Hindlimb muscle (tissue), 1 donor: ENCODE measurements around the gene ARFGEF3. TPM values are rescaled to one million over a fixed set of nuclear protein-coding genes. Genes with fewer than 3 reads are reported as not detected.
"Not testable (repeated sequence)": the region's sequence is repeated elsewhere in the genome, so short reads cannot be mapped to it uniquely, and the experiment has no call there.

Experiments used
- DNase-seq: peaks from one replicate; pipeline ENCODE4 v3.0.0-alpha.2; 2013
- polyA plus RNA-seq: library from polyadenylated mRNA; unstranded; fragments of 120-200 nt; gene quantifications from one replicate; pipeline ENCODE4 v1.2.1, GENCODE V29; 2013; ENCODE audit not compliant: insufficient read length

ARFGEF3 gene, protein sequence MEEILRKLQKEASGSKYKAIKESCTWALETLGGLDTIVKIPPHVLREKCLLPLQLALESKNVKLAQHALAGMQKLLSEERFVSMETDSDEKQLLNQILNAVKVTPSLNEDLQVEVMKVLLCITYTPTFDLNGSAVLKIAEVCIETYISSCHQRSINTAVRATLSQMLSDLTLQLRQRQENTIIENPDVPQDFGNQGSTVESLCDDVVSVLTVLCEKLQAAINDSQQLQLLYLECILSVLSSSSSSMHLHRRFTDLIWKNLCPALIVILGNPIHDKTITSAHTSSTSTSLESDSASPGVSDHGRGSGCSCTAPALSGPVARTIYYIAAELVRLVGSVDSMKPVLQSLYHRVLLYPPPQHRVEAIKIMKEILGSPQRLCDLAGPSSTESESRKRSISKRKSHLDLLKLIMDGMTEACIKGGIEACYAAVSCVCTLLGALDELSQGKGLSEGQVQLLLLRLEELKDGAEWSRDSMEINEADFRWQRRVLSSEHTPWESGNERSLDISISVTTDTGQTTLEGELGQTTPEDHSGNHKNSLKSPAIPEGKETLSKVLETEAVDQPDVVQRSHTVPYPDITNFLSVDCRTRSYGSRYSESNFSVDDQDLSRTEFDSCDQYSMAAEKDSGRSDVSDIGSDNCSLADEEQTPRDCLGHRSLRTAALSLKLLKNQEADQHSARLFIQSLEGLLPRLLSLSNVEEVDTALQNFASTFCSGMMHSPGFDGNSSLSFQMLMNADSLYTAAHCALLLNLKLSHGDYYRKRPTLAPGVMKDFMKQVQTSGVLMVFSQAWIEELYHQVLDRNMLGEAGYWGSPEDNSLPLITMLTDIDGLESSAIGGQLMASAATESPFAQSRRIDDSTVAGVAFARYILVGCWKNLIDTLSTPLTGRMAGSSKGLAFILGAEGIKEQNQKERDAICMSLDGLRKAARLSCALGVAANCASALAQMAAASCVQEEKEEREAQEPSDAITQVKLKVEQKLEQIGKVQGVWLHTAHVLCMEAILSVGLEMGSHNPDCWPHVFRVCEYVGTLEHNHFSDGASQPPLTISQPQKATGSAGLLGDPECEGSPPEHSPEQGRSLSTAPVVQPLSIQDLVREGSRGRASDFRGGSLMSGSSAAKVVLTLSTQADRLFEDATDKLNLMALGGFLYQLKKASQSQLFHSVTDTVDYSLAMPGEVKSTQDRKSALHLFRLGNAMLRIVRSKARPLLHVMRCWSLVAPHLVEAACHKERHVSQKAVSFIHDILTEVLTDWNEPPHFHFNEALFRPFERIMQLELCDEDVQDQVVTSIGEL (N-terminal part only)
- 1.1 TPM for polyA plus RNA-seq

DNA sequence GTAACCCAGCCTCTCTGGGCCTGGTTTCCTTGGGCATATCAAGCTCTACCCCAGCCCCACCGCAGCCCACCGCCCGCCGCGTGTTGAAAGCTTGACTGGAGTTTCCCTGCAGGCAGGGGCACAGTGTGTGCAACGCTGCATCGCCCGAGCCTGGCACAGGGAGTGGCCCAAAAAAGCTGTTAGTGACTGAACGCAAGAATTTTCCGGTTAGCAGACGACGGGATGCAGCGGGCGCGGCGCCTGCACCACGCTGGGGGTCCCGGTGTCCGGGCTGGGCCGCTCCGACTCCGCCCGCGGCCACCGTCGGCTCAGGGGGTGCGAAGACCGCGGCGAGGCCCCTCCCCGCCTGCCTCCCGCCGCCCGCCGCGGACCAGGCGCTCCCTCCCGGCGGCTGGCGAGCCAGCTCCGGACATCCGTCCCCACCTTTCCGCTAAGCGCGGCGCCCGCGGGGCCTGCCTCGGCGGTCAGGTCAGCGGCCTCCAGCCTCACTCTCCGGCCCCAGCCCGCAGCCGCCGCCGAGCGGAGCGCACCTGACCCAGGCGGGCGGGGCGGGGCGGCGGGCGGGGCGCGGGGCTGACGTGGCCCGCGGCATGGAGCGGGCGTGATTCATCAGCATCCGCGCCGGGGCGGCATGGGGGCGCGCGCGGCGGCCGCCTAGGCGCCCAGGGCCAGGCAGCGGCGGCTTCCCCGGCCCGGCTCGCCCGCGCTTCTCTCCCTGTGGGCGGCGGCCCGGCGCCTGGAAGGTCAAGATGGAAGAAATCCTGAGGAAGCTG lies at the start of gene ARFGEF3:
Gene ARFGEF3 (plus strand): TSS at position 602 of the 773 bp plus-strand sequence. CDS start 148 bp downstream, at position 750.
- no peak for DNase-seq

DNA sequence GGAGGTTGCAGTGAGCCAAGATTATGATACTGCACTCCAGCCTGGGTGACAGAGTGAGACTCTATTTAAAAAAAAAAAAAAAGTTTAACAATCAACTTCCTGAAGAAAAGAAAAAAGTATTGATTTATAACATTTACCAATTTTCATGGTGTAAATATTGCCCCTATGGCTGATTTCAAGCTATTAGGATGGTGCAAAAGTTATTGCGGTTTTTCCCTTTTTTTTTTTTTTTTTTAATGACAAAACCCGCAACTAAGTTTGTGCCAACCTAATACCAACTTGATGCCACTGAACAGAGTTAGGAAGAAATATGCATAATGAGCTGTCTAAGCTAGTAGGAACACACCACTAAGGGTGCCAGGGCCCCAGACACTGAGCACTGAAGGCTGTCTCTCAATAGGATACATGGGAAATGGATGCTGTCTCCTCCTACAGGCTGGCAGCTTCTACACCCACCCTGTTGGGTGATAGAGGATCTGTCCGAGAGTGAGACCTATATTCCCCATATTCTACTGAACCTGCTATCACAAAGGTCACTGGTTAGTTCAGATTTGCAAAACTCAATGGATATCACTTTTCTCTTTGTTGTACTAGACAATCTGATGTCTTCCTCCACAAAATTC lies 48.0 kb upstream of the ARFGEF3 start:
- DNase-seq = no peak

DNA sequence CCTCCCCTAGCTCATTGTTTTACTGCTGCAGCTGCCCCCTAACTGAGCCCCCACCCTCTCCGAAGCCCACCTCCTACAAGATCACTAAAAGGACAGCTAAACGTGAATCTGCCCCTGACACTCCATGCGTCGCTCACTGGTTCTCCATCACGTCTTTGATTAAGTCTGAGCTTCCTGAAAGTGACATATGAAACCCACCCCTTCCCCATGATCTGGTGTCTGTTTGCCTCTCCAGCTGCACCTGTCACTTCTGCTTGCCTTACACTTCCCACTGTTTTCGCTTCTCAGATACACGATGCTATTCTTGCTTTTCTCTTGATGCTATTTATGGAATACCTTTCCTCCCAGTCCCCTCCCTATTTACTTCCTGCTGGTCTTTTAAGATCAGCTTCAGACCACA lies 46.5 kb upstream of the ARFGEF3 start:
- no peak for DNase-seq

DNA sequence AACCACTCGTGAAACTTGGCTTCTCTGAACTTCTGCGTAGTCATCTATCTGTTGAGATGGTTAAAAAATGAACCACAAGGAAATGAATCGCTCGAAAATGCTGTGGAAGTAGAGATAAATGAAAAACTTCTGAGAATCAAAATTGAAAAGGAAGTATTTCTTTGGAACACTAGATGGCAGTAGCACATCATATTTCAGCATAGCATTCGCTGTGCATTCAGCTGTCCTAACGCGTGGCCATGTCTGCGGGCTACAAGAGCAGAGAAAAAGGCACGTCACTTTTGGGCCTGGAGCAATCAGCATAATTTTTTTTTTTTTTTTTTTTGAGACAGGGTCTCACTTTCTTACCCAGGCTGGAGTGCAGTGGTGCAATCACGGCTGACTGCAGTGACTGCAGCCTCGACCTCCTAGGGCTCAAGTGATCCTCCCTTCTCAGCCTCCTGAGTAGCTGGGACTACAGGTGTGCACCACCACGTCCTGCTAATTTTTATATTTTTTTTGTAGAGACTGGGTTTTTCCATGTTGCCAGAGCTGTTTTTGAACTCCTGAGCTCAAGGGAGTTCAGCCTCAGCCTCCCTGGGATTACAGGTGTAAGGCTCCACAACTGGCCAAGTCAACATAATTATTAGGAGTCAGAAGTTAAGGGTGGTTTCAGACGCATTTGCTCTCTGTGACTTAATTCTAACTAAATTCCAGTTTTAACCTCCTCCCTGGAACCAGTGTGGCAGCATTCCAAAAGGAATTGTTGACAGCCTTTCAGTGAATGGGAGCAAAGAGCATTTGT lies 45.7 kb upstream of the ARFGEF3 start:
- peak; percentile 64 for DNase-seq

DNA sequence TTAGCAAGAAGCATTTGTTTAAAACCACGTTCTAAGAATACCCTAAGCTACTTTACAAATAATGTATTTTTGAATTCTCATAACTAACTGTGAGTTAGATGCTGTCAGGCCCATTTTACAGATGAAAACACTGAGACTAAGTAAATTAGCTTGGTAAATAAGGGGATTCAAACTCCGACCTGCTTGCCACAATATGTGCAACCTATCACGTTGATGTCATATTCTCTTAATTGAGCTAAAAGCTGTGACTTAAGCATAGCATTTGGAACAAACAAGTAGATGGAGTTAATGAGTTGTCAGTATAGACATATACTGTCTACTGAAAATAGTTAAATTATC lies 45.1 kb upstream of the ARFGEF3 start:
- DNase-seq = no peak

DNA sequence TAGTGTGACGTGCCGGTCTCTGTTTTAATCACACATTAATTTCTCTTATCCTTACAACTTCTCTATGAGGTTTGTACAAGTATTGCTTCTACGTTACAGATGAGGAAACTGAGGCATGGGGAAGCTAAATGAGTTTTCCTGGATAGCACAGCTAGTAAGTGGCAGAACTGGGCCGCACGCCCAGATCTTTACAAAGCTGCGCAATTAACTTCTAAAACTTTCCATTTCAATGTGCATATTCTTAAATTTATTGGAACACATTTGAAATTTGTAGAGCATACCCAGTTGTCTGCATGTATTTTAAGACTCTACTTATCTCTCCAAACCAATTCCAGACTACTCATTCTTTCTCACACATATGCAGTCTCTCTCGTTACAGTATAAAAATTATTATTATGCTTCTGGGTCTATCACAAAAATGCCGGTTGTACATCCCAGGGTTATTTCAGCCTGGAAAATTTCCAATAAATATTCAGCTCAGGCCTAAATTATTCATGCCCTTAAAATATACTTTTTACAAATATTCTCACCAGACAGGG lies 44.3 kb upstream of the ARFGEF3 start:
- DNase-seq = no peak

DNA sequence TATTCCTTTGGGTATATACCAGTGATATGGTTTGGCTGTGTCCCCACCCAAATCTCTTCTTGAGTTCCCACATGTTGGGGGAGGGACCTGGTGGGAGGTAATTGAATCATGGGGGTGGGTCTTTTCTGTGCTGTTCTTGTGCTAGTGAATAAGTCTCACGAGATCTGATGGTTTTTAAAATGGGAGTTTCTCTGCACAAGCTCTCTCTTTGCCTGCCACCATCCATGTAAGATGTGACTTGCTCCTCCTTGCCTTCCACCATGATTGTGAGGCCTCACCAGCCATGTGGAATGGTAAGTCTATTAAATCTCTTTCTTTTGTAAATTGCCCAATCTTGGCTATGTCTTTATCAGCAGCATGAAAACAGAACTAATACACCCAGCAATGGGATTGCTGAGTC lies 42.5 kb upstream of the ARFGEF3 start:
- DNase-seq = not testable (repeated sequence)

DNA sequence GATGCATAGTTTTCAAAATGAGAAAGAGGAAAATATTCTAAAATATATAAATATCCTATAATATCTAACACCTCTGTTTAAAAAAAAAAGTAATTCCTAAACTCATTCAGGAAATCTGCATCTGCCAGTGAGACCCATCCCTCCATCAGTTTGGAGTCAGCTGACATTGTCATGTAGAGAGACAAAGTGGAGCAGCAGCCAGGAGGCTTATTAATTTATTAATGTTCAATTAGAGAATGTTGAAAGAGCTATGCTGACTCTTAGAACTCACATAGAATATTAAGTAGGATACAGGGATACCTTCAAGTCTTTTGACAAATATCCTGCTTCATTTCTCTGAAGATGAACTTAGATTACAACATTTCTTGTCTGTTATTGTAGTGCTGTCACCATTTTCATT lies 41.8 kb upstream of the ARFGEF3 start:
- no peak for DNase-seq

DNA sequence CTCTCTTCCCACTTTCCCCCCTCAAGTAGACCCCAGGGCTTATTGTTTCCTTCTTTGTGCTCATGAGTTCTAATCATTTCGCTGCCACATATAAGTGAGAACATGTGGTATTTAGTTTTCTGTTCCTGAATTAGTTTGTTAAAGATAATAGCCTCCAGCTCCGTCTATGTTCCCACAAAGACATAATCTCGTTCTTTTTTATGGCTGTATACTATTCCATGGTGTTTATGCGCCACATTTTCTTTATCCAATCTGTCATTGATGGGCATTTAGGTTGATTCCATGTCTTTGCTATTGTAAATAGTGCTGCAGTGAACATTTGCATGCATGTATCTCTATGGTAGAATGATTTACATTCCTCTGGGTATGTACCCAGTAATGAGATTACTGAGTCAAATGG lies 37.6 kb upstream of the ARFGEF3 start:
- no peak for DNase-seq

DNA sequence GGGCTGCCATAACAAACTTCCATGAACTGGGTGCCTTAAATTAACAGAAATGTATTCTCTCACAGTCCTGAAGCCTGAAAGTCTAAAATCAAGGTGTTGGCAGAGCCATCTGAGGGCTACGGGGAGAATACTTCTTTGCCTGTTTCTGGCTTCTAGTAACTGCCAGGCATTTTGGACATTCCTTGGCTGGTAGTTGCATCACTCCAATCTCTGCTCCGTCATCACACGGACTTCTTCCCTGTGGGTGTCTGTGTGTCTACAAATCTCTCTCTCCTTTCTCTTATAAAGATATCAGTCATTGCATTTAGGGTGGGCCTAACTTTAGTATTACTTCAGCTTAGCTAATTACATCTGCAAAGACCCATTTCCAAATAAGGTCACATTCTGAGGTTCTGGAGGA lies 33.6 kb upstream of the ARFGEF3 start:
- DNase-seq = no peak

DNA sequence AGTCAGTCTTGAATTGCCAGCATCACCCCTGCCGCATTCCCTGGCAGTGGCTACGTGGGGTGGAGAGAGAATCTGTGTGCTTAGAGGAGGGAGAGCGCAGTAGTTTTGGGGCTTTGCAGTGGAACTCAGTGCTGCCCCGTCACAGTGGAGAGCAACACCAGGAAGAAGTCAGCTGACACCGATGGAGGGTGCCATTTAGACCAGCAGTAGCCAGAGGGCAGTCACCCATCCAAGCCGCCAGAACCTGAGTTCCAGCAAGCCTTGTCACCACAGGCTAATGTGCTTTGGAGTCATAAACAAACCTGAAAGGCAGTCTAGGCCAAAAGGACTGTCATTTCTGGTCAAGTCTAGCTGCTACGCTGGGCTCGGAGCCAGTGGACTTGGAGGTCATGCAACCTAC lies 32.5 kb upstream of the ARFGEF3 start:
- no peak for DNase-seq

DNA sequence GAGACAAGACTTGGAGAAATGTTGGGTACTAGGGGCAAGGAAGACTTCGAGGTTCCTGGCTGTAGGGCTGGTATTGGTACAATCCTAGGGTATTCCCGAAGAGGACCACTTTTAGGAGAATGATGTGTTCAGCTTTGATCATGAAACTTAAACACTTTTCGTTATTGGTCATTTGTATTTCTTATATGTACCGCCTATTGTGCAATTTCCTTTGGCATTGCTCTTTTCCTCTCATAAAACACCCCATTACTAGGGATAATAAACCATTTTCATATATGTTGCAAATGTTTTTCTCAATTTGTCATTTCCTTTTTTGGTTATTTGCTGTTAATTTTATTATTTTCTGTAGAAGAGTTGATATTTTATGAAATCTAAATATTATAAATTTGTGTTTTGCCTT lies 18.9 kb upstream of the ARFGEF3 start:
- no peak for DNase-seq

DNA sequence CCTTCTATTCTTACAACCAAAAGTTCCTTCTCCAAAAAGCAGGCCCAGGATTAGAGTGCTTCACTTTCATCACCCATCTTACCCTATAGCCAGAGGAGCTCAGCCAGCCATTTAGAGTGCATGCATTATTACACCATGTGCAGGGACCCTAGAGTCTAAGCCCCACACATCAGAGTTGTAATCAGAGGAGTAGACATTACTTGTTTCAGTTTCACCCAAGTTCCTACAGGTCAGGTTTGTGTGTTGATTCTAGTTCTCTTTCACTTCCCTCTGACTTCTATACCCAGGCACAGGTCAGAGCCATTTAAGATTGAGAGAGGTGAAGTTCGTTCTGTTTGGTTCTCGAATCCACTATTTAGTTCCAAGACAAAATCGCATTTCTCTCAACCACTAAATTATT lies 16.3 kb upstream of the ARFGEF3 start:
- DNase-seq = no peak

DNA sequence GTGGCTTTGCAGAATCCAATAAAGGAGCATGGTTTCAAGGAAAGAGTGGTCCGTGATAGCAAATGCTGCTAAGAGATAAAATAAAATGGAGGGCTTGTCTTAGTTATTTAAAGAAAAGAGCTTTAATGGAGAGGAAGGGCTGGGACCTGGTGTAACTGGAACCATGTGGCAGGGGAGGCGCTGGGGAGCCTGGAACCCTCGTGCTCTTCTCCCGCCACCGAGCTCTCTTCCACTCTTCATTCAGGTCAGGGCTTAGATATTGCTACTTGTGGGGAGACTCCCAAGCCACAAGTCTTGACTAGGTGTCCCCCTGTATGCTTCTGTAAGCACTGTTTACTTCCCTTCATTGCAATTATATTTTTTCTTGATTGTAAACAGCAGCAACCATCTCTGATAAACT lies 15.2 kb upstream of the ARFGEF3 start:
- no peak for DNase-seq

DNA sequence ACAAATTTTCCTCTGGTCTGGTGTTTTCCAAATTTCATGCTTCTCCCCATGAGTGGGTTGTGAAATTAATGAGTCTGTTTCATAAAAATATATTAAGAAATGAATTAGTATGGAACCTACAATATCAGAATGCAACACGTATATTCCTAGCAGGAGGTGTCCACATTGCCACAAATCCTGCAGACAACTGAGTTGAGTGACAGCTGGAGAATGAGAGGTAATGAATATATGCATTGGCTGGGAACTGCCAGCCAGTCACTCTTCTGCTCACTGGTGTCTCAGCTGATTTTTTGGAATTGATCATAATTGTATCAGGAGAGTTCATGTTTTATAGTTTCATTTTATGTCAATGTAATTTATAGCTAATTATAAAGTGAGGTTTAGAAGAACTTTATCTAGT lies 6.3 kb upstream of the ARFGEF3 start:
- DNase-seq = no peak

DNA sequence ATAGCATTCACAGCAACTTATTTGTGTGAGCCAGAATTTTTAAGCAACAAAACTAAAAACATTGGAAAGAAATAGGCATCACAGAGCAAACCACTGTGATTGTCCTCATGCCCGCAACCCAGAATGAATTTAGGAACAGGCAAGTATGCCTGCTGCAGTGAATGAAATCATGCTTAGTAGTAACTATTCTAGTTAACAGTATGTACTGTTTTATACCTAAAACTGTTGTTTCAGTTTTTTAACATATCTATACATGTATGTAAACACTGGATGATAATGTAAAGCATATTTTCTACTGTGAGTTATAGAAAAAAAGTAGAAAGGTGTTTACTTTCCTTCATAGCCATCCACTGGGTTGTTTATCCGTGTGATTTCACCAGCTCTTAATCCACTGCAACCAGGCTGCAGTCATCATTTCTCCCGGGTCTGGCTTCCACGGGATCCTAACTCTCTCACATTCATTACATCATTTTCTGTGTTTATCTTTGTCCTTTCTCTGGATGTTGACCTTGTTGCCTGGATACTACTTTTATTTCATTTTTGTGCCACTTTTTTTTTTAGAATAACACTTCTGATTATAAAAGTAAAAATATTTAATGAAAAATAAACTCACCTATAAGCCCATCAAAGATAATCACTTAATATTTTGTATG lies 3.6 kb upstream of the ARFGEF3 start:
- no peak for DNase-seq

DNA sequence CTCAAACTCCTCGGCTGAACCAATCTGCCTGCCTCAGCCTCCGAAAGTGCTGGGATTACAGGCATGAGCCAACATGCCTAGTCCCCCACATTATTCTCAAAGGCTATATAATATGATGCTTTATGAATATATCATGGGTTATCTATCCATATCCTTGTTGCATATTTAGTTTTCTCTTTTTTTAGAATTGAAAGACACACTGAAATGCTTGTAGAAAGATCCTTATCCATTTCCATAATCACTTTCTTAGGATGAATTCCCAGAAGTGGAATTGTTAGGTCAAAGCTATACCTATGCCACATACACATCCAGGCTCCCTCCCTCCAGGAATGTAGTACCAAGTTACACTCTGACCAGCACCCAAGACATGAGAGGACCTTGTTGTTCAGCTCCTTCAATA lies 2.5 kb upstream of the ARFGEF3 start:
- no peak for DNase-seq

DNA sequence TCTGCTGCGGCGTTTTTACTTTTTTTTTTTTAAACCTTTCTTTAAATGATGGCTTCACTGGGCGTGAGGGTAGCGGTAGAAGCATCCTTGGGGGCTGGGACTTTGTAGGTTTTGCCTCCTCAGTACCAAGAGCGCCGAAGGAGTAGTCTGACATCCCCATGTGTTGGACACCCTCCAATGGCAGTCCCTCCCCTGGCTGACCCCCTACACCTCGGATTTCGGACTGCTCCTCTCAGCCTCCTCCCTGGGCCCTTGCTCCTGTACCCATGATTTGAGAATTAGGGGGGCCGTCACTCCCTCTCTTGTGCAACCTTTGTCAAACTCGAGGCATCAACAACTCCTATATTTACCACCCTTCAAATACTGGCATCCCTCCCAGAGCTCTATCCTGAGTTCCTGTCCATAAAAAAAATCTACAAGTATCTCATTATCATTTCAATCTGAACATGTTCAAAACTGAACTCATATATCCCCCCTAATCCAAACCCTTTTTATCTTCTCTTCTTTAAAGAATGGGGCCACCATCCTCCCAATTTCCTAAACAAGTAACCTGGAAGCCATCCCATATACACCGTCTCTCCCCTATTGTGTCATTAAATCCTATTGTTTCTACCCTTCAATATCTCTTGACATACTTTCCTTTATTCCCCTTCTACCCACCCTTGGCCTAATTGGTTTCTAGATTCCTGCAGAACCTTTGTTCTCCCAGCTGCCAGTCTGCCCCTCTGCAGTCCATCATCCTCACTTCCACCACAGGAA lies 1.2 kb upstream of the ARFGEF3 start:
- no peak for DNase-seq

DNA sequence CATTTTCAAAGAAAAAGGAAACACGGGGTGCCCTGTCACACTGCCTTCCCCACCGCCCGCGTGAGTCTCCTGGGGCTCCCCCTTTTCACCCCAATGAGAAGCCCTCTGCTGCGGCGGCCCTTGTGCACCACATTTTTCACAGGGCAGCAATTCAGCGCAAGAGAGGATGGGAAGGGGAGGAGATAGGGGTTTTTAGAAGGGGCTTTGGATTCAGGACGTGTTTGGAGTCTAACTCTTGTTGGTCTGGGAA lies 726 bp upstream of the ARFGEF3 start:
- no peak for DNase-seq
